GM21723 (cell line): ENCODE measurements around the gene ZNF423.
"Not testable (repeated sequence)": the region's sequence is repeated elsewhere in the genome, so short reads cannot be mapped to it uniquely, and the experiment has no call there.

Source experiments
- ATAC-seq: cut with Tn5 transposase; IDR thresholded peaks from one replicate; pipeline ENCODE4 v1.9.1; 2021; ENCODE audit warnings: mild to moderate bottlenecking, moderate library complexity; ENCODE audit not compliant: unreplicated experiment

Gene ZNF423

DNA sequence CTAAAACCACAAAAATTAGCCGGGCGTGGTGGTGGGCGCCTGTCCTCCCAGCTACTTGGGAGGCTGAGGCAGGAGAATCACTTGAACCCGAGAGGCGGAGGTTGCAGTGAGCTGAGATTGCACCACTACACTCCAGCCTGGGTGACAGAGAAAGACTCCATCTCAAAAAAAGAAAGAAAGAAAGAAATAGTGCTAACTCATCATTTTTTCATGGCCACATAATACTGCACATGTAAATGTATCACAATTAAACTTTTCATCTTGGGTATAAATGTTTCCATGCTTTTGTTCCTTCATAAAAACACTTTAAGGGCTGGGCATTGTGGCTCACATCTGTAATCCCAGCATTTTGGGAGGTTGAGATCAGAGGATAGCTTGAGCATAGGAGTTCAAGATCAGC lies 15.9 kb upstream of the ZNF423 start:
- ATAC-seq = not testable (repeated sequence)

DNA sequence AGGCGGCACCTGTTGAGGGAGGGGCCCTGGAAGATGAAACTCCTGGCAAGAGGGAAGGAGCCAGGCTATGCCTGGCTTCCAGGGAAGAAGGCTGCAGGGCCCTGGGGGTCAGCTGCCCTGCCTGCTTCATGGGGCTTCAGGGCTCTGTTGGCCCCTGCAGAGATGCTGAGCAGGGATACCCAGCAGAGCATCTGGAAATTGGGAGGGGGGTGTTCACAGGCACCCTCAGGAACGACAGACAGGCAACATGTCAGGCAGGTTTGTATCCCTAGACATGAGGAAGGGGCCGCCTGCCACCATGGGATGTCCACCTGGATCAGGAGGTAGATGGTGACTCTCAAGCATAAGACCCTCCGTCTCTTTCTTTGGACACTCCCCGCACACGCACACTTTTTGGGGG lies 13.8 kb upstream of the ZNF423 start:
- ATAC-seq = no peak

DNA sequence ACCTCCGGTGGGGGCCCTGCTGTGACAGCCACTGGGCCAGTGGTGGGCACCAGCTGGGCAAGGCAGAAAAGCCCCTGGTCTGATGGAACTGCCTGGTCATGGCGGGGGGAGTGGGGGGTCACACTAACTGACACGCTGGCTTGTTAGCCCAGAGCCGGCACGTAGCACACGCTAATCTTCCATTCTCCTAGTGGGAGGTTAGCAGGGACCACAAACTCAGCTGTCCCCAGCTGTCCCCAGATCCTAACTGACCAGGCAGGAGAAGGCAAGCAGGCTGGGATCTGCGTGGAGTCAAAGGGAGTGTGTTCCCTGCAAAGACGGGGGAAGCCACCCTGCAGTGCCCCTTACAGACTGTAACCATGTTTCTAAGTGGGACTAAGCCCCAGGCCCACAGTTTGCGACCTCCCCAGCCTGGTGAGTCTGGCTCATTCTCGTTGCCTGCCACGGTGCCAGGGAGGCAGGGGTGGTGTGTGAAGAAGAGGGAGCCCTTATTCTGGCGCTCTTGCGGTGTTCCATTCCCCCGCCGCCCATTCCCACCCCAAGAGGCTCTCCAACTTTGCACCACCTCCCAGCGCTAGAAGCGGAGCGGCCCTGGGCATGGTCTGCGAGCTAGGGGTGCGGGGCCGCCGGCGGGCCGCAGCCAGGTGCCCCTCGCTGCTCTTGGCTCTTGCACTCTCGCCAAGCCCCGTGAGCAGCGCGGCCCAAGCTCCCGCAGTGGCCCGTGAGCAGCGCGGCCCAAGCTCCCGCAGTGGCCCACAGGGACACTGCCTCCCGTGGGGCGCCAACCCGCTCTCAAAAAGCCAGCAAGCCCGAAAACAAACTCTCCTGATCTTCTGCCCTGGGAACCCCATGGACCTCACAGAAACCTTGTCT lies 12.1 kb upstream of the ZNF423 start:
- no peak for ATAC-seq

DNA sequence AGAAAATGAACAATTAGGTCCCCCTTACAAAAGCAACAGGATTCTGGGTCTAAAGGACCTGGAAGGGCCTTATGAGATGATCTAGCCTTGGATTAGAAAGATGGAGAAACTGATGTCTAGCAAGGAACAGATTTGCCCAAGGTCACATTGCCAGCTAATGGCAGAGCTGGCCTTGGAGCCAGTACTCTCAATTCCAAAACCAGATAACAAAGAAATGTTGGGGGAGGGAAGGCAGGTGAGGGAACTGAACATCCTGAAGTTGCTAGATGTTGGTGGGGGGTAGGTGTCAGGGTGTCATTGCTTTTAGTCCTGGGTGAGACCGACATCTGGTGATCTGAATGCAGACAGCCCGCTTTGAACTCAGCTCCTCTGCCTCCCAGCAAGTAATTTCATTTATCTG lies 11.3 kb upstream of the ZNF423 start:
- no peak for ATAC-seq

DNA sequence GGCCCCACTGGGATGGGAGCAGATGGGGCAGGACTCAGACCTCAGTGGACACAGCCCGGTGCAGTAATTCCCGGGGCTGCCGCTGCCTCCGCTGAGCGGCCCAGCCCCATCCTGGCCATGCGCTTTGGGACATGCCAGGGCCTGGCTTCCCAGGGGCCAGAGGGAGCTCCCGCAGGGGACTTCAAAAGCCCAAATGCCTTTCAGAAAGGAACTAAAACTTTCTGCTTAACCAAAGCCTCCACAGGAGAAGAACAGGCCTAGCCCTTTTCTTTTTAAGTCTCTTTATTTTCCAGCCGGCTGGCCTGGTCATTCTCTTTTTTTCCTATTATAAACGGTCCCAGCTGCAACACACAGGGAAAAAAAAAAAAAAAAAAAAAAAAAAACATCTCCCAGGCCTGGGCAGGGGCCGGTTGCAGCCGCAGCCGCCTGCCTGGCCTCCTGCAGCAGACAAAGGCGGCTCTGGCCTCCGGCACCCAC lies 10.7 kb upstream of the ZNF423 start:
- ATAC-seq = no peak

DNA sequence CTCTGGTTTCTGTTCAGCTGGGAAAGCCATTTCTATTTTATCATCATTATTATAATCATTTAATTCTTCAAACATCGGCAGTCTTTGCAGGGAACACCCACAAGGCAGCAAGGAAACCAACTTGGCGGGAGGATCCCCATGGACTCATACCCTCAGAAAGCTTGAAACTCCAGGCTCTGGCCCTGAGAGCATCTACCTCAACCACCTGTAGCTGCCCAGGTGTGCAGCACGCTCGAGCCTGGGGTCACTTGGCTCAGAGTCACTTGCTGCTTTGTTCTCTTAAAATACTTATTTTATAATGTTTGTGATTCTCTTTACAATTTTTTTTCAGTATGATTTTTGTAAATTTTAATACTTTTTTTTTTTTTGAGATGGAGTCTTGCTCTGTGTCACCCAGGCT lies 6.8 kb upstream of the ZNF423 start:
- ATAC-seq = no peak

DNA sequence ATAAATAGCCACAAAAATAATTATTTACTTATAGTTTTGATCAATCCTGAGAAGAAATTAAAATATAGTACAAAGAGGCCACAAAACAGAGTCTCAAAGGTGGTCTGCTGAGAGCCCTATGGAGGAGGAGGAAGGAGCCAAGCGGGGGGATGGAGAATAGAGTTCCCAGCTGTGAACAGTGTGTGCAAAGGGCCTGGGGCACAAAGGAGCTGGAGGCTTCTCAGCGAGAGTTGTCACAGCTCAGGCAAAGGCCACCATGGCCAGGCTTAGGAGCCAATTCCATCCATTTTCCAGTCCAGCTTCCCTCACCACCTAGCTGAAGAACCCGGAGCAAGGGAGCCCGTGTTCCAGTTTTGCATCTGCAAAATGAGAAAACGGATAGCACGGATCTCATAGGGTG lies 5.4 kb upstream of the ZNF423 start:
- ATAC-seq = no peak

DNA sequence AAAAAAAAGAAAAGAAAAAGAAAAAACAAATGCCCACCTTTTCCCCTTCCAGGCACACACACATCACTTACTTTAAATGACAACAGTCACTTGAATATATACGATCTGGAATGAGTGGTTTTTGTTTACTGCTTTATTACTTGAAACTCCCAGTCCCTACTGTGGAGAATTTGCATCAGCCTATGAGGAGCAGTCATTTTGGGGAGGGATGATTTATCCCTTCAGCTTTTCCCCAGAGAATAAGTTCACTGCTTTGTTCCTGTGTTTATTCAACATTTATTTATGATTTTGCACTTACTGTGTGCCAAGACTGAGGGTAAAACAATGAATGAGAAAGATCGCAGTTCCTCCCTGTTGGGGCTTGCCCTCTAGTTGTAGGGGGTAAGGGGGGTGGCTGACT lies 4.7 kb upstream of the ZNF423 start:
- ATAC-seq = no peak

DNA sequence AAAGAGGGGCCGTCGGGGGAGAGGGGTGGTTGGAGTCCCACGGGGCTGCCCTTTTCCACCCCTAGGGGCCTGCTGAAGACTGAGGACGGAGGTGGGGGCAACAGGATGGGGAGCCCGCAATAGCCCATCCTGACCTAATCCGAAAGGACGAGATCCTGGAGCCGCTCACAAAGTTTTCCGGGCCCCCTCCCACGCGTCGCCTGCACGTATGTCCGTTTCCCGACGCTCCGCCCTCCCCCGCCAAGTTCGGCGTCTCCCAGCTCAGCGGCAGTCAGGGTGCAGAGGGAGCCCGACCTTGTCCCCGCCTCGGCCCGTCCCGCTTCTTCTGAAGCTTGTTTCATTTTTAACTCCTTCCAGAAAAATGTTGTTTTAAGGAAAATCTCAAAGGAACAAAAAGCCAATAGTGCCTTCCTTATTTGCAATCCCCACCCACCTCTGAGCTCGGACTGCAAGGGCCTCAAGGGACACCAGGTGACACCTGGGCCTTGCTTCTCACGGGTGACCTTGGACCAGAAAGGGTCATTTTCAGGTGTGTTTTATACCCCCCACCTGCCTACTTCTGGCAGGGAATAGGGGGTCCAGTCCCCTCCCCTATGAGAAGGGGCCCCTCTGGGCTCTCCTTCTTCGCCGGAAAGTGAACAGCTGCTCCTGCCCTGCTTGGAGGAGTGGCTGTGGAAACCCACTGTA lies 3.4 kb upstream of the ZNF423 start:
- no peak for ATAC-seq

DNA sequence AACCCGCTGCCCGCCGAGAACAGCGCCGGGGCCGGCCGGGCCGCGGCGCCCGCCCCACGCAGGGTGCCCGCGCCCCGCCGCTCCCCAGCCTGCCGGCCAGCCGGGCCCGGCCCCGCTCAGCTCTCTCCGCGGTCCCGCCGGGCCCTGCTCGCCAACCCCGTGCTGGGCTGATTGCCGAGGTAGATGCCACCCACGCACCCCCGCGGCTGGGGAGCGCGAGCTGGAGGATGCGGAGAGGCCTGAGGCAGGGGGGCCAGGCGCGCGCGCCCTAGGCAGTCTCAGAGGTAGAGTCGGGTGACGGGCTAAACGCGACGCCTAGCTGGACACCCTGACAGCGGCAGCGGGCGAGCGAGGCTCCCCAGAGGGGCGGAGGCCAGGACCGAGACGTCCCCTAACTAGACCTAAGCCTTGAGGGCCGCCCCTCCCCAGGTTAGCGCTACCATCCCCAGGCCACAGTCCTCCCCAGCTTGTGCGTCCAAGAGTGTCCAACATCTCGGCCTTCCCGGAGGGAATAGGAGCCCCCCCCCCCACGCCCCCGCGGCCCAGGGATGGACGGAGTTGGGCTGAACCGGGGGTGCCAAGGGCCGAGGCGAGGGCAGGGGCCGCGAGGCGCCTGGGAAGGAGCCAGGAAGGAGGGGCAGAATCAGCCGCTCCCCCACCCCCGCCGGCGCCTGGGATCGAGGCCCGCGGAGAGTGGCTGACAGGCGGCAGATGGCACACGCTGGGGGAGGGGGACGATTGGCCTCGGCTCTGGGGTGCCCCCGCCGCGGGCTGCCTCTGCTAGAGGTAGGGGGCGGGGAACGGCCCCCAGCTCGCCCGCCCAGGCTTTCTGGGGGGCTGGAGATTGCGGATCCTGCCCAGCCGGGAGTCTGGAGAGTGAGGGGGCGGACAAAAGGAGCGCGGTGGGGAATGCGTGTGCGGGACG lies 2.5 kb upstream of the ZNF423 start:
- ATAC-seq = no peak

DNA sequence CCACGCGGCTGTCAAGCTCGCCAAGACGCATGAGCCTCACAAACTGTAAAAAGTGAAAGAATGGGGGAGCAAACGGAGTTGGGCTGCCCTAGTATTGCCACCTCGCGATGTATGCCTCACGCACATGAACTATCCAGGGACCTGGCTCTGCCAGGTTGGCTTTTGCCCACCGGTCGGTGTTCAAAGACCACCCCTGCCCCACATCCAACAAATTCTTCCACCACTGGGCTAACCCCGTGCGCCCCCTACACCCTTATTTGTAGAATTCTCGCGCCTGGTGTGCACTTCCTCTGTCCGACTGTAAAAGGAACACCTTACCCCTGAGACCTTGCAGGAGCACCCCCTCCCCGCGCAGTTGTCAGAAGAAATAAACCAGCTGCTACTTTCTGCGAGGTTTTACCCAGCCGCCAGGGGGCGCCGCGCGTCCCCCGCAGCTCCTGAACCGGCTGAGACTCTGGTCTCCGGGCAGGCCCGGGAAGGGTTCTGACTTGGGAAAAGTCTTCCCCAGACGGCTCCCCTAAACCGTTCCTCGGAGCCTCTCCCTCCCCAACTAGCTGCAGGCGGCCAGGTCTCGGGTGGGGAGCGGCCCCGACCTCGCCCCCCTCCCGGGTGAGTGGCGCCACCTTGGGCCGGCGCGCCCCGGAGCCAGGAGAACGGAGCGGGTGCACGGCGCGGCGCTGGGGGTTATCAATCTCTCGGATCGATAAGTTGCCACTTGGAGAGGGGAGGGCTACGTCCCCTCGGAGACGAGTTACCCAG lies 1.7 kb upstream of the ZNF423 start:
- no peak for ATAC-seq

DNA sequence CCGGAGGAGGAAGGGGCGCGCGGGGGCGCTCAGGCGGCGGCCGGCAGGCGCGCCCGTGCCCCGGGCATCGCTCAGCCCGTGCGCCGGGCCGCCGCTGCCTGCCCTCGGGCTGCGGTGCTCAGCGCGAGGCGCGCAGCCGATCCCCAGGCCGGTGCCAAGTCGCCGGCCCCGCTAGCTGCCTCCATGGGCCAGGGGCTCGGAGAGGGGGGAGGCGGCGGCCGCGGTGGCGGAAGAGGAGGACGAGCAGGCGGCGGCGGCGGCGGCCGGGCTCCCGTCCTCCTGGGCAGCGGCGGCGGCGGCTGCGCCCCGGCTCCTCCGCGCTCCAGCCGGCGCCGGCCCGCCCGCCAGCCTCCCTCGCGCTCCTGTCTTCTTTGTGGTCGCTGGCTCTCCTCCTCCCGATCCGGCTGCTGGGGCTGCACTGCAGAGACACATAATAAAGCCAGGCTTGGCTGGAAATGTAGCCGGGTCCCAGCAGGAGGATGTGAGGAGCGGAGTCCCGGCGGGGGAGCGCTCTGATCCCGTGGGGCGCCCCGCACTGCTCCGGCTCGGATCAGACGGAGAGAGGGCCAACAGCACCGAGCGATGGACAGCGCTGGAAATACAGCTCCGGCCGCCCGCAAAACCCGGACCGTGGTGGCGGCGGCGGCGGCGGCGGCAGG lies 889 bp upstream of the ZNF423 start:
- peak; percentile 36 for ATAC-seq

DNA sequence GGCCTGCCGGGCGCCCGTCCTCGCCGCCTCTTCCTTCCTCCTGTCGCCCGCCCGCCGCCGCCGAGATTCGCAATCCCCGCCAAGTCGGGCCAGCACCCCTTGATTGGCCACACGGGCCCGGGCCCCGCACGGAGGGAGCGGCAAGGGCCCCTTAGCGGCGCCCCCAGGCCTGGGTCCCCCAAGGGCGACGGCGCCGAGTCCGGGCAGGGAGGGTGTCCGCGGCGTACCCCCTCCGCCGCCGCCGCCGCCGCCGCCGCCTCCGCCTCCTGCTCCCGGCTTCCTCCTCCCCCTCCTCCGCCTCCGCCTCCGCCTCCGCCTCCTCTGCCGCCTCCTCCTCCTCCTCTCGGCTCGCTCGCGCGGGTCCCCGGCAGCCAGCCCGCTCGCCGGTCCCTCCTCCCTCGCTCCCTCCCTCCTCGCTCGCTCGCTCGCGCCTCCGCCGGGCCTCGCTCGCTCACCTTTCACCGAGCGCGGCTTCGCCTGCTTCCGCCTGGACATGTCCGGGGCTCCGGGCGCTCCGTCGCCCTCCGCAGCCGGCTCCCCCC lies 561 bp downstream of the ZNF423 start:
- ATAC-seq = peak; percentile 63

DNA sequence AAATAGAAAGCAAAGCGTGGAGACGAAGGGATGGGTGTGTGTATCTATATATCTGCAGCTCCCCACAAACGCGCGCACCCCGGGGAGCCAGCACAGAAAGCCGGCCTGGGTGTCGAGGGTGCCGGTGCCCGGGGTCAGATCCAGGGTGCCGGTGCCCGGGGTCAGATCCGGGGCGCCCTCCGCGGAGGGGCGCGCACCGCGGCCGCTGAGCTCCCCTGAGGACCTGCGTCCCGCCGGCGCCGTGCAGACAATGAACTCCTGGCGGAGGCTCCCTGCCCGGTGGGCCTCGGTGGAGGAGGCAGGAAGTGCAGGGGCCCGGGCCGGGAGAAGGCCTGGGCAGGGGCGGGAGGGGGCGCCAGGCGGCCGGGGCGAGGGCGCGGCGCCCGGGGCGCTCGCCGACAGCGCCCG lies 1.1 kb downstream of the ZNF423 start:
- ATAC-seq = peak; percentile 22

DNA sequence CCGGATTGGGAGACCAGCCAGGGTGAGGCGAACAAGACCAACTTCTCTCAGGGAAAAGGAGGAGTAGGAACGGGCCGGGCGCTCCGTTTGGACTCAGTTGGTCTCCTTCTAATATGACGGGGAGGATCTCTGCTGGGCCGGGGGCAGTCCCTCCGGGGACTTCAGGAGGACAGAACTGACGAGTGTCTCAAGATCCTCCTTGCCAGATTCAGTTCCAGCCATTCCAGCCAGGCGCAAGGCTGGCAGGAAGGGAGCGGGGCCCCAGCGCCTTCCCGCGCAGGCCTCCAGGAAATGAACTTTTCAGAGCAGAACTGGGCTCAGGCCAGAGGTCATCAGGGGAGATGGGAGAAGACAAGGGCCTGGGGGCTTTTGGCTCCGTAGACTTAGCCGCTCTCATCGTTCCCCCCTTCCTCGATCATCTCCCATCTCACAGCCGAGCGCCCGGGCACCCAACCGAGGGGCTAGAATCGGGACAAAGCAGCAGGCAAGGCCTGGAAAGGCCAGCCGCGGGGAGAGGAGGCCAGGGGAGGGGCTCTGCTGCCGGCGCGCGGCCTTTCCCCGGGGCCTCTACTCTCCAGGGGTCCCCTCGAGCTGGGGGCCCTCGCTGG lies 1.6 kb downstream of the ZNF423 start:
- ATAC-seq = no peak

DNA sequence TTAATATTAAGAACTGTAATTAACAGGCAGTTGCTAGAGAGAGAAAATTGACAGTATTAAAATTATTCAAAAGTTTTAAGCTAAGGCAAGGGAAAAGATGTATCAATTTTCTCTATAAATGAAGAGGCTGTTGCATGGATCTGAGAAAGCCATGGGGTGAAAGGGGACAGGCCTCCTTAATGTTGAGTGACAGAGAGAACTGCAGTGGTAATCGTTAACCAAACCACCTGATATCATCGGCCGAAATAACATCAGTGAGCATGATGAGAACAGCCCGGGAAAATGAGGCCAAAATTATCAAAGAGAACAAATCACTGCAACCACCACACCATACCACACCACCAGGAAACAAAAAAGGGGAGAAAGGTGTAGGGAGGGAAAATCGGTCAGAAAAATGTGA lies 3.6 kb downstream of the ZNF423 start:
- no peak for ATAC-seq

DNA sequence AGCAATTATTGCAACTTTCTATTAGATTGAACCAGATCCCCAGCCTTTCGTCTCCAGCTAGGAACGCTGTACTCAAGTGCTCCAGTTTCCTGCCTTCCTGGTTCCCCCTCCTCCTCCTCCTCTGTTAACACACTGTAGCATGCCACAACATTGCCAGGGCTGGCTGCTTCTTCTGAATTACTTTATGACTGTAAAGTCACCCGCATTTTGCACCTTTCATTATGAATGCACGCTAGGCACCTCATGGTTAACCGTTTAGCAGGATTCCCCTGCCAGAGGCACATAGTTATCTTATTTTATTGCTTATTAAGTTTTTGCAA lies 4.5 kb downstream of the ZNF423 start:
- ATAC-seq = no peak

DNA sequence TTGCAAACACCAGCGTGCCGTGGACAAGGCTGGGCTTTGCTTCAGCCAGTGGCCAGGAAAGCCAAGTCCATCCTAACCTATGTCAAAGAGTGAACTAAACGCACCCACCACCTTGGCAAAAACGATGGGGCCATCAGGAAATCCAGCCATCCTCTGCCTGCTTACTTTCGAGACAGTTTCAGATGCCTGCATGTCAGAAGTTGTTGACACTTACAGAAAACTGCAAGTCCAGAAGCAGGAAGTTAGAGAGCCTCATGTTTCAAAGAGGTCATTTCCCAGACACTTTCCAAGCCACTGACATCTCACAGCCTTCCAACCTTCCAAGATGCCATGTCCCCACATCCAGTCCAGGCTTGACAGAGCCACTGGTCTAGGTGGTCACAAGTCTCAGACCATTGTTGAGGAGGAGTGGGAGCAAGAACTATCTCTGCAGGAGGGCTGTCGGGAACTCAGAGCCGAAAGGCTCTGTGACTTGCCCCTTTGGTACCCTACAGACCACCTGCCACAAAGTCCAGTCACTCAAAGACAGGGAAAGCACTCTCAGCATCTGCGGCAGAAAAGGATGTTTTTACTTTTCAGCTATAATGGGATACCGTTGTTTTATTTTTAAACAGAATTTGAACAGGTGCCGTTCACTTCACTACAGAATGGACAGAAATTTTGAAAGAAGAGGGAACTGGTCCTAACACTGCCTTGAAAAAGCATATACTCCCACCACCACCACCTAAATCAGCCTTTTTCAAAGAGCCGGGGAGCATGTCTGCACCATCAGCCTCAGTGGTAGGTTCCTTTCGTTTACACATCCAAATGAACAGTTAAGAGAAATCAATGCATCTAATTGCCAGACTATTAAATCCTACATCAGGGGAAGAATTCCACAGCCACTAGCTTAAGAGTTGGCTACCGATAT lies 5.1 kb downstream of the ZNF423 start:
- ATAC-seq = no peak

DNA sequence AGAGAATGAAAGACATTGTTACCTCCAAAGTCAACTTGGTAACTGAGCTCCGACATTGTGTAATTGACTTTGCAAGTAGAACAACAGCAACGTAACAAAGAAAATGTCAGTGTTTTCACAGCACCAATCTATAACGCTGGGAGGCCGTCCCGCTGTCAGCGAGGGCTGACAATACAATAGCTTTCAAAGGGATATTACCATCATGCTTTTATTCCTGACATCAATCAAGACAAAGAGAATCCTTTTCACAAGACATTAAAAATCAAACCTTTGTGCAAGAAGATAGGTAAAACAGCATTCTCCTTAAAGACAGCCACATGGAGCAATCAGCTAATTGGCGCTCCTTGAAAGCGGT lies 6.2 kb downstream of the ZNF423 start:
- no peak for ATAC-seq
